Endothelial cell (in vitro differentiated cells): ENCODE measurements around the gene LAMTOR4. TPM values are rescaled to one million over a fixed set of nuclear protein-coding genes. Genes with fewer than 3 reads are reported as not detected.

Experiments used
- DNase-seq: peaks from one replicate; pipeline ENCODE4 v3.0.0; 2021; ENCODE audit warnings: low spot score
- H3K27ac Mint-ChIP-seq: one replicate; pipeline ENCODE4 v1.8.0; 2021; ENCODE audit warnings: mixed read lengths, inconsistent platforms; ENCODE audit not compliant: unreplicated experiment
- H3K27me3 Mint-ChIP-seq: one replicate; pipeline ENCODE4 v1.8.0; 2021; ENCODE audit warnings: mild to moderate bottlenecking, moderate library complexity, mixed read lengths, inconsistent platforms; ENCODE audit not compliant: unreplicated experiment
- H3K36me3 Mint-ChIP-seq: one replicate; pipeline ENCODE4 v1.8.0; 2021; ENCODE audit warnings: mild to moderate bottlenecking, low read depth, mixed read lengths, inconsistent platforms; ENCODE audit not compliant: unreplicated experiment
- H3K4me1 Mint-ChIP-seq: one replicate; pipeline ENCODE4 v1.8.0; 2021; ENCODE audit warnings: mild to moderate bottlenecking, mixed read lengths, inconsistent platforms; ENCODE audit not compliant: unreplicated experiment
- H3K4me3 Mint-ChIP-seq: one replicate; pipeline ENCODE4 v1.8.0; 2021; ENCODE audit warnings: mild to moderate bottlenecking, mixed read lengths, inconsistent platforms; ENCODE audit not compliant: unreplicated experiment
- H3K9me3 Mint-ChIP-seq: one replicate; pipeline ENCODE4 v1.8.0; 2021; ENCODE audit warnings: mixed read lengths, inconsistent platforms; ENCODE audit not compliant: unreplicated experiment
- CTCF ChIP-seq: fragments of 200-600 bp; sonication (generic); IDR thresholded peaks from one replicate; pipeline ENCODE4 v1.5.0; 2021; ENCODE audit warnings: antibody characterized with exemption; ENCODE audit not compliant: unreplicated experiment
- total RNA-seq: library from RNA; stranded (reverse); fragmentation: NEBNext Ultra II Directional; extraction: Animal tissue kit (Norgen Biotek cat#: 25700); gene quantifications from one replicate; pipeline ENCODE4 v1.2.1, GENCODE V29; 2021; ENCODE audit not compliant: unreplicated experiment

Gene LAMTOR4
- total RNA-seq, 1 donor from 2014 or later, result 68.6 TPM

GRCh38 chr7:100102950-100103840 is 45.5 kb upstream of the LAMTOR4 start:
- Mint-ChIP-seq H3K36me3 (peaks cover 35% of the 10 kb centered on the region), H3K27me3 (peaks cover 39% of the 10 kb centered on the region), H3K27ac (peak overlapping the region; percentile 81), H3K4me1 (peaks cover 33% of the 10 kb centered on the region), H3K4me3 (peak overlapping the region; percentile 94), H3K9me3 (no peaks in the 10 kb centered on the region)
- no peak for DNase-seq
- TF ChIP-seq CTCF, result no peak

GRCh38 chr7:100105534-100105933 is 43.2 kb upstream of the LAMTOR4 start:
- Mint-ChIP-seq H3K4me1 (peaks cover 12% of the 10 kb centered on the region), H3K9me3 (no peaks in the 10 kb centered on the region), H3K4me3 (no peak overlapping the region), H3K27me3 (peaks cover 21% of the 10 kb centered on the region), H3K27ac (no peak overlapping the region), H3K36me3 (peaks cover 26% of the 10 kb centered on the region)
- no peak for DNase-seq
- TF ChIP-seq CTCF, result no peak

- peaks cover 7% of the 10 kb centered on the region for H3K4me1 Mint-ChIP-seq
- H3K9me3 Mint-ChIP-seq, result no peaks in the 10 kb centered on the region
- H3K4me3 Mint-ChIP-seq, result no peak overlapping the region
- no peak for TF ChIP-seq CTCF
- H3K27ac Mint-ChIP-seq, result no peak overlapping the region
- peaks cover 31% of the 10 kb centered on the region for H3K36me3 Mint-ChIP-seq
- DNase-seq, result no peak
- H3K27me3 Mint-ChIP-seq, result peaks cover 14% of the 10 kb centered on the region
These were observed 42.1 kb upstream of the LAMTOR4 start for GRCh38 chr7:100106633-100107032.

GRCh38 chr7:100107125-100107737 is 41.5 kb upstream of the LAMTOR4 start:
- Mint-ChIP-seq H3K9me3 (no peaks in the 10 kb centered on the region), H3K4me1 (peaks cover 6% of the 10 kb centered on the region), H3K36me3 (peaks cover 34% of the 10 kb centered on the region), H3K4me3 (peak overlapping the region; percentile 68), H3K27ac (no peak overlapping the region), H3K27me3 (peaks cover 9% of the 10 kb centered on the region)
- DNase-seq, result no peak
- TF ChIP-seq CTCF, result no peak

- H3K36me3 Mint-ChIP-seq, result peaks cover 39% of the 10 kb centered on the region
- no peak overlapping the region for H3K27ac Mint-ChIP-seq
These were observed 40.8 kb upstream of the LAMTOR4 start for GRCh38 chr7:100107890-100108289.

More at GRCh38 chr7:100107890-100108289, 40.8 kb upstream of the LAMTOR4 start:
- no peak for TF ChIP-seq CTCF
- no peak for DNase-seq
- H3K4me3 Mint-ChIP-seq, result no peak overlapping the region
- H3K4me1 Mint-ChIP-seq, result peaks cover 2% of the 10 kb centered on the region
- H3K9me3 Mint-ChIP-seq, result no peaks in the 10 kb centered on the region
- H3K27me3 Mint-ChIP-seq, result peaks cover 9% of the 10 kb centered on the region
